Heart left ventricle (tissue), 16 donors: ENCODE data around the gene BRICD5. TPM values are rescaled to one million over a fixed set of nuclear protein-coding genes. Genes with fewer than 3 reads are reported as not detected.
"Not testable (repeated sequence)": the region's sequence is repeated elsewhere in the genome, so short reads cannot be mapped to it uniquely, and the experiment has no call there.

Experiments used
- ATAC-seq, 4 donors: fragments of 200-7000 bp; cut with Tn5 transposase; one replicate each; pipeline ENCODE4 v1.9.1; 2020 to 2022; ENCODE audit warnings: moderate library complexity in 4 of 4, mild to moderate bottlenecking in 3 of 4, moderate number of reproducible peaks in 1 of 4
- DNase-seq, 5 donors: peaks; one replicate each; pipeline ENCODE4 v3.0.0-alpha.2; 2020
- H3K27ac ChIP-seq, 12 donors: fragments of 200-600 bp; sonication (generic) in 4 of 12; one replicate each; pipeline versions ENCODE4 v1.5.0 to v1.8.0; 2016 to 2022; ENCODE audit warnings: mild to moderate bottlenecking in 2 of 12
- H3K27me3 ChIP-seq, 9 donors: fragments of 200-600 bp; sonication (generic) in 2 of 9; one replicate each; pipeline versions ENCODE4 v1.5.1 to v1.8.0; 2016 to 2022; ENCODE audit warnings: mild to moderate bottlenecking in 3 of 9
- H3K36me3 ChIP-seq, 9 donors: fragments of 200-600 bp; sonication (generic) in 2 of 9; one replicate each; pipeline versions ENCODE4 v1.5.0 to v1.8.0; 2018 to 2022; ENCODE audit warnings: mild to moderate bottlenecking in 2 of 9
- H3K4me1 ChIP-seq, 12 donors: fragments of 200-600 bp; sonication (generic) in 4 of 12; one replicate each; pipeline versions ENCODE4 v1.5.0 to v1.8.0; 2016 to 2022; ENCODE audit warnings: mild to moderate bottlenecking in 3 of 12
- H3K4me3 ChIP-seq, 12 donors: fragments of 200-600 bp; sonication (generic) in 4 of 12; one replicate each; pipeline versions ENCODE4 v1.5.0 to v1.8.0; 2017 to 2022; ENCODE audit warnings: mild to moderate bottlenecking in 9 of 12, moderate library complexity in 4 of 12
- H3K9me3 ChIP-seq, 12 donors: fragments of 200-600 bp; sonication (generic) in 4 of 12; one replicate each; pipeline versions ENCODE4 v1.5.0 to v1.8.0; 2016 to 2022; ENCODE audit warnings: mild to moderate bottlenecking in 1 of 12
- POLR2A ChIP-seq, 2 donors: fragments of 450-650 bp; IDR thresholded peaks; one replicate each; pipeline ENCODE4 v1.6.1; 2017; ENCODE audit warnings: antibody characterized with exemption in 2 of 2, mild to moderate bottlenecking in 2 of 2, moderate library complexity in 2 of 2
- WGBS, 4 donors: extraction: QIAGEN DNeasy Blood & Tissue Kit in 2 of 4; methylation state at CpG; one replicate each; pipeline versions ENCODE4 v1.1.5 to v1.1.7; 2013 to 2018; 5-methylcytosine and 5-hydroxymethylcytosine counted together
- intact Hi-C, 10 donors: fragments of 100-400 bp; cut with DNase I; formaldehyde crosslinking; loops; one replicate each; pipeline versions ENCODE4 v1.11.1 to v1.14.2; 2022
- long read RNA-seq, 3 donors: library from polyadenylated mRNA; unstranded; transcript quantifications; one replicate each; pipeline ENCODE4 v2.0.0, GENCODE V29; 2020 to 2021
- polyA plus RNA-seq, 2 donors: library from polyadenylated mRNA; stranded (reverse); fragments of 200-250 nt; gene quantifications; one replicate each; pipeline ENCODE4 v1.2.3, GENCODE V29; 2013
- total RNA-seq, 9 donors: library from RNA; depleted of rRNA in 2 of 9; stranded (reverse); fragments of >200 nt in 2 of 9; fragmentation: NEBNext Ultra II Directional in 3 of 9; extraction: Animal tissue kit (Norgen Biotek cat#: 25700) in 3 of 9; gene quantifications; one replicate each; pipeline versions ENCODE4 v1.1.0 to v1.2.4, GENCODE V29; 2016 to 2023
- TF ChIP-seq, protein P1 (sequence below), 12 donors: fragments of 200-600 bp; sonication (generic) in 4 of 12; IDR thresholded peaks; one replicate each; pipeline versions ENCODE4 v1.5.0 to v1.8.0; 2018 to 2022; ENCODE audit warnings: antibody characterized with exemption in 12 of 12, mild to moderate bottlenecking in 5 of 12
- donor health status: ischemic (EF 13 %, LVEDD 7.1; RV severe dilation, severe dysfunction).
- donor health status: healthy with polysubstance abuse.
- donor health status: DM: no; HTN: yes; CAD: no.
- donor health status: DM: no; HTN: no; CAD: no.
- donor health status: ischemic (EF 25% LVEDD 6.9; RV normal size, moderate dysfunction).
- donor health status: ischemic (EF 25% LVEDD 5.7; RV mildly dilated, moderate dysfunction).
- donor health status: healthy.
- donor health status: DM: yes; HTN: yes; CAD: no.
- donor health status: ischemic (EF 35%, LVEDD 5.7; RV mildly dilated, moderate dysfunction).
- donor health status: nonischemic (EF 11% LVEDD 7.7; RV severe dilation, severe dysfunction).
- donor health status: DM: yes; HTN: yes; CAD: no.
- donor health status: PGD.
- donor health status: ischemic (EF 29% LVEDD 5.4; RV normal size, mild dysfunction).
- donor health status: nonischemic (EF 23%, LVEDD 6.1; RV moderate dilation, normal function).

BRICD5 gene
- total RNA-seq (10 to 100 TPM in 2 of 9 donors, 1 to 10 TPM in 7; 1.7 to 11.7 (median 5.5) TPM), polyA plus RNA-seq (1 to 10 TPM; 3.8 to 7.6 TPM)
- long read RNA-seq, donor 1, partial matches to known transcripts: 2 of 7 reads
- long read RNA-seq, donor 1, other reads (novel, unspliced or antisense): 3 of 7 reads
- long read RNA-seq, donor 2, partial matches to known transcripts: 3 of 10 reads
- long read RNA-seq, donor 2, other reads (novel, unspliced or antisense): 4 of 10 reads
- long read RNA-seq, donor 3, partial matches to known transcripts: 1 of 18 reads
- long read RNA-seq, donor 3, other reads (novel, unspliced or antisense): 13 of 18 reads

DNA sequence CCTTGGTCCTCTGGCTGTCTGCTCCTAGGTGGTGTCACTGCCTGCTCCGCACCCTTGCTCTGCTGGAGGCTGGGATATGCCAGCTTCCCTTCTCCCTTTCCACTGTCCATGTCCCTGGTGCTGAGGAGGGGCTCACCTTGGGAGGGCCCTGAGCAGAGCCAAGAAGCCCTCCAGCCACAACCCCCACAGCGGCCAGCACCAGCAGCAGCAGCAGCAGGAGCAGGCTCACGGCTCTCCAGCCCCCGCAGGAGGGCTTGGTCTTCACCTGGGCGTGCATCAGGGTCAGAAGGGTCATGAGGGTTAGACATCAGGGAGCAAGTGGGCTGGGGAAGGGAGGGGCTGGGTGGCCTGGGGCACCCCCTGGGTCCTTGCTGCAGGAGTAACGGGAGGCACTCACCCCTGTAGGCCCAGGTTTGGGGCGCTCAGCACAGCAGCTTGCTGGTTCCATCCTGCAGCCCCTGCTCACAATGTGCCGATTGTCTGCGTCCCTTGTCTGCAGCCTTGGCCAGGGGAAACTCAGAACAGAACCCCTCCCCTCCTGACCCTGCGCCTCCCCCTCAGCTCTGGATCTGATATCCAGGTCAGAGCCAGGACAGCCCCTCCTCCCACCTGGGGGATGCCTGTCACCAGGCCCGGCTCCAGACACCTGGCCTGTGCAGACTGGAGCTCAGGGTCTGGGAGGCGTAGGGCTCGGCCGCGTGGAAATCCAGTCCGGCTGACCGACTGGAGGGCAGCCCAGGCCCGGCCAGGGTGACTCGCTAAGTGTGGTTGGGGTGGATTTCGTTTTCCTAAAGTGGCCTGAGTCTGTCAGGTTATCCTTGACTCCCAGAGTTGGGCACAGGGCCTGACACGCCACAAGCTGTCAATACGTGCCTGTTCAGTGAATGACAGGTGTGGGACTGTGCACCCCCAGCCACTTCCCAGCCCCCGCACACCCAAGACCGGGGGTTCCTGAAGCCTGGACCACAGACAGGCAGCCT lies at the start of gene BRICD5:
Gene BRICD5, minus strand, starts transcription at position 478 of the 980 bp plus-strand sequence. Its CDS starts 30 bp downstream, at position 448.
- no peak within 1 kb of the TSS for H3K4me3 ChIP-seq
- H3K27ac ChIP-seq: peak within 1 kb of the TSS in 11 of 12 donors; percentile 69 to 94 (median 88)
- no peak for TF ChIP-seq POLR2A (IDR thresholded peaks at IDR 0.05)
- TF ChIP-seq, protein P1, sequence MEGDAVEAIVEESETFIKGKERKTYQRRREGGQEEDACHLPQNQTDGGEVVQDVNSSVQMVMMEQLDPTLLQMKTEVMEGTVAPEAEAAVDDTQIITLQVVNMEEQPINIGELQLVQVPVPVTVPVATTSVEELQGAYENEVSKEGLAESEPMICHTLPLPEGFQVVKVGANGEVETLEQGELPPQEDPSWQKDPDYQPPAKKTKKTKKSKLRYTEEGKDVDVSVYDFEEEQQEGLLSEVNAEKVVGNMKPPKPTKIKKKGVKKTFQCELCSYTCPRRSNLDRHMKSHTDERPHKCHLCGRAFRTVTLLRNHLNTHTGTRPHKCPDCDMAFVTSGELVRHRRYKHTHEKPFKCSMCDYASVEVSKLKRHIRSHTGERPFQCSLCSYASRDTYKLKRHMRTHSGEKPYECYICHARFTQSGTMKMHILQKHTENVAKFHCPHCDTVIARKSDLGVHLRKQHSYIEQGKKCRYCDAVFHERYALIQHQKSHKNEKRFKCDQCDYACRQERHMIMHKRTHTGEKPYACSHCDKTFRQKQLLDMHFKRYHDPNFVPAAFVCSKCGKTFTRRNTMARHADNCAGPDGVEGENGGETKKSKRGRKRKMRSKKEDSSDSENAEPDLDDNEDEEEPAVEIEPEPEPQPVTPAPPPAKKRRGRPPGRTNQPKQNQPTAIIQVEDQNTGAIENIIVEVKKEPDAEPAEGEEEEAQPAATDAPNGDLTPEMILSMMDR (IDR thresholded peaks at IDR 0.05): no peak
- DNase-seq: no peak
- peaks cover 0 to 46% (median 32%) of the 10 kb centered on the region in 9 donors for H3K36me3 ChIP-seq
- H3K4me1 ChIP-seq: peaks cover 14 to 67% (median 37%) of the 10 kb centered on the region in 12 donors
- intact Hi-C loops: loop anchor here in 1 of 10 donors (10.0 kb wide), 1 partner anchor 56 kb away; the partner anchor contains the start of gene TRAF7
- no peaks in the 10 kb centered on the region for H3K27me3 ChIP-seq
- H3K9me3 ChIP-seq: no peaks in the 10 kb centered on the region
- no peak for ATAC-seq
- 52 to 69% (median 67%) methylated on average over 14 to 24 of the region's 24 CpGs for WGBS, 4 donors

DNA sequence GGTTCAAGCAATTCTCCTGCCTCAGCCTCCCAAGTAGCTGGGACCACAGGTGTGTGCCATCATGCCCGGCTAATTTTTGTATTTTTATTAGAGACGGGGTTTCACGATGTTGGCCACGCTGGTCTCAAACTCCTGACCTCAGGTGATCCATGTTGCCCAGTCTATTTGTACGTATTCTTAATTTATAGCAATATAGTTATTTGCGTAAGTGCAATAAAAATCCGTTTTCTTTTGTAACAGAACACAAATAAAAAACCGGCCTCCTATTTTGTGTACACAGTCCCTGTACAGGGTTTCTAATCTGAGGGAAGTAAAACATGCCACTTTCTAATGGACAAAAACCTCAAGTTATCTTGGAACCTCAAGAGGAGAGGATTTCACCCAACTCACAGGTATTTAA lies 49.6 kb upstream of the BRICD5 start:
- intact Hi-C loops: loop anchor here in 1 of 10 donors (10.0 kb wide), 1 partner anchor 255 kb away; the partner anchor contains the start of gene ATP6V0C
- H3K4me3 ChIP-seq: no peak overlapping the region
- no peak for TF ChIP-seq POLR2A (IDR thresholded peaks at IDR 0.05)
- TF ChIP-seq, protein P1 (IDR thresholded peaks at IDR 0.05): no peak
- H3K27me3 ChIP-seq: no peaks in the 10 kb centered on the region
- H3K9me3 ChIP-seq: no peaks in the 10 kb centered on the region
- DNase-seq: no peak
- H3K27ac ChIP-seq: no peak overlapping the region
- no peak for ATAC-seq
- H3K36me3 ChIP-seq: peaks cover 8 to 100% (median 88%) of the 10 kb centered on the region in 9 donors
- H3K4me1 ChIP-seq: peaks cover 0 to 10% (median 0%) of the 10 kb centered on the region in 12 donors
- 94 to 97% (median 97%) methylated on average over 8 of the region's 8 CpGs for WGBS, 4 donors

DNA sequence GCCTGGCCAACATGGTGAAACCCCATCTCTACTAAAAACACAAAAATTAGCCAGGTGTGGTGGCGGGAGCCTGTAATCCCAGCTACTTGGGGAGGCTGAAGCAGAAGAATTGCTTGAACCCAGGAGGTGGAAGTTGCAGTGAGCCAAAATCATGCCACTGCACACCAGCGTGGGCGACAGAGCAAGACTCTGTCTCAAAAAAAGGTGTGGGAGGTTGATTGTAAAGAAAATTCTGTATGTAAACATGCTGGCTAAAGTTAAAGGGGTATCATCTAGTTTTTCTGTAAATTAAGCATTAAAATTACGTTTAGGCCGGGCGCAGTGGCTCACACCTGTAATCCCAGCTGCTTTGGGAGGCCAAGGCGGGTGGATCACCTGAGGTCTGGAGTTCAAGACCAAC lies 47.9 kb upstream of the BRICD5 start:
- intact Hi-C loops: loop anchor here in 1 of 10 donors (10.0 kb wide), 1 partner anchor 104 kb away; the partner anchor contains the start of gene TRAF7
- H3K36me3 ChIP-seq: peaks cover 8 to 100% (median 100%) of the 10 kb centered on the region in 9 donors
- not testable (repeated sequence) for H3K27me3 ChIP-seq, ATAC-seq, H3K9me3 ChIP-seq, H3K4me1 ChIP-seq, H3K27ac ChIP-seq, H3K4me3 ChIP-seq
- DNase-seq: peak in 1 of 5 donors; percentile 0
- whole genome bisulfite sequencing, 4 donors: 94 to 98% (median 96%) methylated on average over 7 of the region's 7 CpGs

DNA sequence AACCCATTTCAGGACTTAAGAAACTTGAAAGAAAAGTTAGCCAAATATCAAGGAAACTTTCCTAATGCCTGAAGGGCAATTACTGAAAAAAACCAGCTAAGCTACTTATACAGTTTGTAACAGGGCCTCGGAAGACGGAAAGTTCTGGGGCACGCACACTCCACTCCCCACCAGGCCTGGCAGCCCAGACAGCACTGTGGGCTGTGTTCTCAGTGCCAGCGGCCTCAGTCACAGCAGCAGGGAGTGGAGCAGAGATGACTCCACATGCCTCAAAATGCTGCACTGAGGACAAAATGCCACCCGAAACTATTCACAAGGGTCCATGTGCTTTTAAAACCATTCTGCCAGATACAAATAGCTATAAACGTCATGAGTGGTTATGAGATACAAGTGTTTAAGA lies 47.1 kb upstream of the BRICD5 start:
- Histone ChIP-seq H3K9me3 (no peaks in the 10 kb centered on the region), H3K4me1 (no peaks in the 10 kb centered on the region), H3K36me3 (peaks cover 8 to 100% (median 100%) of the 10 kb centered on the region in 9 donors), H3K27me3 (no peaks in the 10 kb centered on the region), H3K27ac (no peak overlapping the region), H3K4me3 (no peak overlapping the region)
- DNase-seq (no peak), ATAC-seq (no peak)
- intact Hi-C loops: loop anchor here in 1 of 10 donors (10.0 kb wide), 1 partner anchor 103 kb away; the partner anchor contains the start of gene TRAF7
- no peak for TF ChIP-seq POLR2A (IDR thresholded peaks at IDR 0.05)
- TF ChIP-seq, protein P1 (IDR thresholded peaks at IDR 0.05): no peak
- WGBS, 4 donors: 90 to 93% (median 92%) methylated on average over 6 of the region's 6 CpGs
